IPS DF 19.7 (cell line): ENCODE measurements around the gene GIT2.

ENCODE experiments used
- DNase-seq: peaks from one replicate; pipeline ENCODE4 v3.0.0-alpha.2; 2013; ENCODE audit warnings: low read depth, low spot score

Gene GIT2

GRCh38 chr12:109982210-109982609 lies 14.0 kb downstream of the GIT2 start:
- DNase-seq, result no peak

DNA sequence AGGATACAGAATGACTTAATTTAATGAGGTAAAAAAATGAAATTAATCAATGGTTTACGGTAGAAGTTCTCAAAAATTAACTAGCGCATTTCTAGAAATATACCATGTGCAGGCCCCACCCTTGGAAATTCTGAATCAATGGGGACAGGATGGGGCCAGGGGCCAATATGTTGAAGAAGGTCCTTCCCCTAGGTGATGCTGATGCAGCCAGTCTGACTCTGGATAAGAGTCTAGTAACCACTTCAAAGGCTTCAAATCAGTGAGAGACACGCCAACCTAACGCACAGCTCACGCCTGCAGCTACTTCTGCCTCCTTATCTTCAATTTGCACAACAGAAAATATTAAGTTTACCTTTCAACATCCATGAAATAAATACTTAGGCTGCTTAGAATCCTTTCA lies 14.9 kb downstream of the GIT2 start:
- DNase-seq, result no peak

DNA sequence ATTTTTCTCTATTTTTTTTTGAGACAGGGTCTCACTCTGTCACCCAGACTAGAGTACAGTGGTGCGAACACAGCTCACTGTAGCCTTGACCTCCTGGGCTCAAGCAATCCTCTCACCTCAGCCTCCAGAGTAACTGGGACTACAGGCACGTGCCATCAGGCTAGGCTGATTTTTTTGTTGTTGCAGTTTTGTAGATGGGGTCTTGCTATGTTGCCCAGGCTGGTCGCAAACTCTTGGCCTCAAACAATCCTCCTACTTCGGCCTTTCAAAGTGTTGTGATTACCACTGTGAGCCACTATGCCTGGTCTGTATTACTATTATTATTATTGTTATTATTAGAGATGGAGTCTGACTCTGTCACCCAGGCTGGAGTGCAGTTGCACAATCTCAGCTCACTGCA lies 23.3 kb downstream of the GIT2 start:
- no peak for DNase-seq

DNA sequence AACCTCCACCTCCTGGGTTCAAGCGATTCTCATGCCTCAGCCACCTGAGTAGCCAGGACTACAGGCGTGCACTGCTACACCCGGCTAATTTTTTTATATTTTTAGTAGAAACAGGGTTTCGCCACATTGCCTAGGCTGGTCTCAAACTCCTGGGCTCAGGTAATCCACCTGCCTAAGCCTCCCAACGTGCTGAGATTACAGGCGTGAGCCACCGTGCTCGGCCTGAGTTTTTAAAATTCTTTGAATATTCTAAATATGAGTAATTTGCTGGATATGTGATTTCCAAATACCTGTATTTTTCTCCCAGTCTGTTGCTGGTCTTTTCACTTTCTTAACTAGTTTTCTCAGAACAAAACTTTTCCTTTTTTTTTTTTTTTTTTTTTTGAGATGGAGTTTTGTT lies 27.4 kb downstream of the GIT2 start:
- DNase-seq, result no peak

GRCh38 chr12:109968032-109968420 lies 28.1 kb downstream of the GIT2 start:
- DNase-seq, result no peak

DNA sequence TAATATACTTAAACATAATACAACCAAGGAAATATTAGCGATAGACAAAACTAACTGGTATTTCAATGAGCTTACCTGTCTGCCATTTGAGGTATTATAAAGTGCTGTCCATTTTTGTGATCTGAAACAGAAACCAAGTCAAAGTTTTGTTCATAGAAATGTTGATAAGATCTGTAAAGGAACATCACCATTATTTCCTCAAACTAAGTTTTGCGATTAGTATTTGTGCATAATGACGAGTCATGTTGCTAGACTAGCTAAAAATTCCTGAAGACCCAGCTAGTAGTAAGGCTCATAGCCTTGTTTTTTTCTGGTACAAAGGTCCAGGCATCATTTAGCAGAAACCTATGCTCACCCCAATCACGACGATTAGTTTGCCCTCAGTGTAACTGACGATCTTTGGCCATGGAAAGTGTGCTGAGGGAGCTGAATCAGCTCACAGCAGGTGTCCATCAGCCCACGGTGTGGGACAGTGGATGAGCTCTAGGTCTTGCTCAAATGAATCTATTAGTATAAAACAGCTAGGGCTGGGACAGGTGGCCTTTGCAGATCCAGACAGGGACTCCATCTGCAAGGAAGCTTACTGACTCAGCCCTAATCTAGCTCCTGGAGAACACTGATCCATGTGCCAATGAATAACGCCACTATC lies 28.7 kb downstream of the GIT2 start:
- DNase-seq, result no peak

- no peak for DNase-seq
These were observed 29.6 kb downstream of the GIT2 start for GRCh38 chr12:109966546-109966945.

DNA sequence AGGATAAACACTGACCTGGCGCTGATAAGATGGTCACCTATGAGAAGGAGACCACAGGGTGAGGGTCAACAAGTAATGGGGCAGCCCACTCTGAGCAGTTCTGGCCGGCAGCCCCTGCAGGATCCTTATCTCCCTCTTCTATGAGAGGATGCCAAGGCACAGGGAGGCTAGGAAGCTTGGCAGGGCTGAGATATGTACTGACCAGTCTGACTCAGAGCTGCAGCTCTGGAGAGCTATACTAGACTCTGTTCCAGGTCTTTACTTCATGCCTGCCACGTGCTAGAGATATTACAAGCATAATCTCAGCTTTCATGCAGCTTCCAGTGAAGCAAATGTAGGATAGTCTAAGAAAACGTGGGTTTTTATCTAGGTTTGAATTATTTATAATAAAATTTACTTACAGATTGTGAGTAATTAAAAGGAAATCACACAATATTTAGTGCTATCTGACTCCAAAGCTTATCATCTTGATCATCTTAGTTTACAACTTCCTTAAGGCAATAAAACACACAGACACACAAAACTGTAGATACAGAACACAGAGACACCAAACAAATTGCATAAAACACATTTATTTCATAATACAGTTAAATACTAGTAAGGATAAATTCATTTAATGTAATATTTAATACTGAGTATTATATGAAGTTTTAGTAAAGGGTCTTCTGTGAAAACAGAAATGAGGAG lies 32.3 kb downstream of the GIT2 start:
- no peak for DNase-seq

DNA sequence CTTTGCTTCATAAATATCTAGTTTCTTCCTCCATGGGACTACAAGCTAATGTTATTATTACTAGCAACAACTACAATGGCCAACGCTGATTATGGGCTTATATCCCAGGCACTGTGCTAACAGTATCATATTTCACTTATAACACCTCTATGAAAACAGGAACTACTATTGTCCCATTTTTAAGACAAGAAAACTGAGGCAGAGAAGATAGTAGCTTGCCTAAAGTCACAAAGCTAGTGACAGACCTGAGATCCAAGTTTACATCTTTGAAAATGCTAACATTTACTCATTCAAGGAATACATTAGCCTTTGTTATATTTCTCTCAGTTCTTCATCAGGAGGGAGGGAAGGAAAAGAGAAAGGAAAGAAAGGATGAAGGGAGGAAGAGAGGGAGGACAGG lies 32.8 kb downstream of the GIT2 start:
- DNase-seq, result no peak

DNA sequence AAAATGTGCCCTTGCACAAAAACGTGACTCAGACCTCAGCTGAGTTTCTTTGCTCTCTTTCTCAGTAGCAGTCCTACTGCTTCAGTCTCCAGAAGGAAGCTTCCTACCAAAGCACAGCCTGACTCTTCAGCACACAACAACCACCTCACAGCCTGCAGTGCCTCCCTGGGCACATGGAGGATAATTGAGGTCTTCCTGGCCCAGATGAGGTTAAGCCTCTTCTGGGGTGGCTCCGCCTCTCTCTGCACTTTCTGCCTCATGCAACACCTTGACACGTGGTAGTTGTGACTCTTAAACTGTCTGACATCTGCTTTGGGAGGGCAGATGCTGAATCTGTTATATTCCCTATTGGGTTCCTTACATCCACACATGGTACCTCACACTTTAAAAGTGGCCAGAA lies 33.8 kb downstream of the GIT2 start:
- no peak for DNase-seq

- DNase-seq, result no peak
These were observed 34.6 kb downstream of the GIT2 start for GRCh38 chr12:109961612-109962011.

GRCh38 chr12:109961201-109961600 lies 35.0 kb downstream of the GIT2 start:
- DNase-seq, result no peak

- no peak for DNase-seq
These were observed 36.6 kb downstream of the GIT2 start for GRCh38 chr12:109959411-109960093.

- DNase-seq, result no peak
These were observed 37.8 kb downstream of the GIT2 start for GRCh38 chr12:109958374-109958773.

GRCh38 chr12:109953656-109954055 lies 42.5 kb downstream of the GIT2 start:
- no peak for DNase-seq

- no peak for DNase-seq
These were observed 43.3 kb downstream of the GIT2 start for GRCh38 chr12:109952873-109953272.

DNA sequence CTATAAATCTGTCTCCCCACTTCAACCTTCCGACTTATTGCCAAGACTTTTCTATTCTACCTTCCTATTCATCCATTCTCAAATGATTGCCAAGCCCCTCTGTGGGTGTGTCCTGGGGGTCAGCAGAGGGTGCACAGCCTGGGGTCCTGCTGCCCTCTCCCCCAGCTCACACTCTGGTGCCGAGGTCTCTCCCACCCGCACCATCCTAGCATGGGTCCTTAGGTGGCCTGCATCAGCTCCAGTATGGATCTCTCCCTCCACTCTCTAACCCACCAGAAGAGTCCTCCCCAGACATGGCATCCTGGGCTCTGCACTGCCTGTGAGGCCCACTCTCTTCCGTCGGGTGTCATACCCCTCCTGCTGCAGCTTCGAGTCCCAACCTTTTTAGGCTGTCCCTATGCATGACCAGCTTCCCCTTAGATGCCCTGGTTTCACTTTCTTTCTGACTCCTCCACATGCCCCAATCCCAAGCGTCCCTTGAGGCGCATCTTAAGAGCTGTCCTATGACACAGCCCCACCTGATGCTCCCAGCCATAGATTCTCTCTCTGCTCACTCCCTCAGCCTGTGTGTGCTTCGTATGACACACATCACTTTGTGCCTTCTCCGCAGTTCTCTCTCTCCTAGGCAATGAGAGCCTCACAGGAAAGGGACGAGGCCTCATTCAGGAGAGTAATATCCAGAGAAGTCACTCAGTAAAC lies 43.9 kb downstream of the GIT2 start:
- DNase-seq, result no peak

DNA sequence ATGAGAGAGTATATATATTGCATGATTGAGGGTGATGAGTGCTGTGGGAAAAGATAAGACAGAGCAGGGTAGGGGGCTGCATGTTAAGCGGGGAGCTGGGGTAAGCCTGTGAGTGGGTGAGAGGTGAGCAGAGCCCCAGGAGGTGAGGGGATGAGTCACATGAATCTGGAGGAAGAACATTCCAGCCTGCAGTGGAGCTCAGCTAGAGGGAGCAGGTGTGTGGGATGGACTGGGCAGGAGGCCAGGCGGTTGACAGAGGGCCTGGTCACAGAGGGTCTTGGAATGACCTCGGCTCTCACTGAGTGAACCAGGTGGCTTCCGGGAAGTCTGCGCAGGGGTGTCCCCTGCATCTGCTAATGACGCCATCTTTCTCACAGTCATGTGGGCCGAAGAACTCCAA lies 44.4 kb downstream of the GIT2 start:
- no peak for DNase-seq

DNA sequence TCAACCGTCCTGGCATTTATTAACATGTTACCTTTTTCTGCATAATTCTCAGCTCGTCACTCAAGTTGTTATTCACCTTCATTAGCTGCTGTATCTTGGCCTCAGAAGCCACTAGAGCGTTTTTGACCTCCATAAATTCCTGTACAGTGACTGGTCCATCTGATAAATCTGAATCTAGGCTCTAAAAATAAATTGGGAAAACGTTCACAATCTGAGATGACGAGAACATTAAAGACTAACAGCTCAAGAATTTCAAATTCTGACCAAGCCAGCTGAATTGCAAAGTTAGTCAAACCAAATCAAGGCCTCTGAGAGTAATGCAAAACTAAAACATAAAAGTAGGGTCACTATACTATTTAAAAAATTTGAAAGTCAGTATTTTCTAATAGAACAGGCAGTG lies 45.0 kb downstream of the GIT2 start:
- no peak for DNase-seq

DNA sequence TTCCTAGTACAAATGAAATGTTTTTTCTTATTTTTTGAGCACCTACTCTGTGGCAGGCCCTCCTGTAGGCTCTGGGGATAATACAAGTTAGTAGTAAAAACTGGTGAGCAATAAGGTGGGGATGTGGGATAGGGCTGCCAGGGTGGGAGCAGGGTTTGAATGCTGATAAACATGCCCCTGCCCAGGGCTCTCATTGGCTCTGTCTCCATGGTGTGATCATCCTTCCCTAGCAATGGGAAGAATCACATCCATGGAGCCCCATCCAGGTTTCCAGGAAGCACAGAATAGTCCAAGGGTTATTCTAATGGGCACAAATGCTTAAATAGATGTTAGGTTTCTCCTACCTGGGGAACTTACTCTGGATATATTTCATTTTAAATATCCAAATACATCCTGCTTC lies 45.5 kb downstream of the GIT2 start:
- DNase-seq, result no peak

DNA sequence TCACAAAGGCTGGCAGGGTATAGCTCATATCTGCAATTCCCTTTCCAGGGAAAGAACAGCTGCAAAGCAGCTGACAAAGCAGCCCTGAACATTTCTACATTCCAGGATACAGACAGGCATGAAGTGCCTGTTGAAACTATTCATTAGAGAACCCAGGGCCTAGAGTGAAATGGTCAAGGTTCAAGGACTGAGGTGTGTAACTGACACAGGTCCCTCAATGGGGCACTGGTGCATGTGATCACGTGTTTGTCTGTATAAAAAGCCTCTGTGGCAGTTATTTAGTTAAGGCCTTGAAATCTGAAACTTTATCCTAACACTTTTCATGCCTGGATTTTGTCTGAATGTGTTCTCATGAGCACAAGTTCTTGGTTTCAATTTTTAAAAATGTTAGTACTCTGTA lies 47.1 kb downstream of the GIT2 start:
- DNase-seq, result no peak

DNA sequence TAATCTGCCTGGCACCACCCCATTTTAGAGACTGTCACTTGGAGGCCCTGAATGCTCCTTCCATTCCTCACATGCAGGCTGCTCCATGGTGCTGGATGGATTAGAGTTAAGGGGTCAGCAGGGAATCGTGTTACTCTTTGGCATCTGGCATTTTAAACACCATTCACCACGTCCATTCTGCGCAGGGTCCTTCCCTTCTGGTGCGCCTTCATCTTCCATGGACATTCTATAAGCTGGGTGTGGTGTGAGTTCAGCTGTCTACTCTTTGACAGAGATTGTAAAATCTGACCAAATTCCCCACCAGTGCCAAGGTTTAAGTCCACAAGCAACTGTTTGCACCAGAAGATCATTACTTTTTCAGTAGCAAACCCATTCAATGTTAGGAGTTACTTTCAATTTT lies 47.8 kb downstream of the GIT2 start:
- no peak for DNase-seq

DNA sequence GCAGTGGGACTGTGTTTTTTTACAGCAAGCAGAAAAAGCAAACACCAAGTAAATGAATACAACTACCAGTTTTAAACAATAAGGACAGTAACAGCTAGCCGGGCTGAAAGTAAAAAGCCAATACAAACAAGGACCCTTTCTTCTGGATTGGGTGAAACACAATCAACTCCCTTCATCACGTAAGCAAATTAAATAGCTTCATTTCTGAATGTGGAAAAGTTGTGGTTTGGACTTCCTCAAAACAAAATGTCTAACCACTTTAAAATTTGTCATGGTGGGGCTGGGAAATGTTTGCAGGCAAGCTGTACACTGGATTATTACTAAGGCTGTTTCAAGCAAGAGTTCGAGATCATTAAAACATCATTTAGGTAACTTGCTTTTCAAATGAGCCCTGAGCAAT lies 48.6 kb downstream of the GIT2 start:
- DNase-seq, result no peak
